ENCODE measurements around the gene ADAMTS9.

DNA sequence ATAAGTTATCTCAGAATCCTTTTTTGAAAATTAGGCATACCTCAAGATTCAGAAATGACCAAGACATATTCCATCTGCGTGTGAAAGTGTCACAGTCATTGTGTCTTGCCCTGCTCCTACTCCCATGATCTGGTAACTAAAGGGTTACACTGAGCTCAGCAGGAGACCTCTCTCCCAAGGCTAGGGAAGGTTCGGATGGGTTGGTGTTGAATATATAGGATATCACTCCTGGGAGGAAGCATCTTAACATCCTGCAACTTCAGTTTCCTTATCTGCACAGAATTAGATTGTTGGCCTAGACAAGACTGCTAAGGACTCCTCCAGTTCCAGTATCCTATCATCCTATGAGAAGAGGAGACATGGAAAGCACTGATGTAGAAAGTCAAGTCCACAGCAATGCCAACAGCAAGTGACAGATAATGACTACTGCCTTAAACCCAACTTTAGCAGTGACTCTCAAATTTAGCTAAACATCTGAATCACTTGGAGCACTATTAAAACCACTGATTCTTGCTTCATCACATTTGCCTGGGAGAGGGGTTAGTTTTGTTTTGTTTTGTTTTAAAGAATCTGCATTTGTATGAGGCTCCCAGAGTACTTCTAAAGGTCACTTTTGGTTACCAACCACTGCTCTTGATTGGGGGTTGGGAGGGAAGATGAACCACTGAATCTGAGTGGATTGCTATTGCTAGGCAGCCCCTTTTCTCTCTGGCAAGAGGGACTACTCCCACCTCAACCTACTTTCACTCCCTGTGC is 9.7 kb downstream of the ADAMTS9 start:
- TF ChIP-seq ZNF184 (CRISPR knock-in tag; IDR thresholded peaks at IDR 0.05) (no peak), SPI1 (IDR thresholded peaks at IDR 0.05; ENCODE audit: borderline replicate concordance, low read depth, low read length) (no peak), FOS (IDR thresholded peaks at IDR 0.05; ENCODE audit: extremely low read depth, insufficient read length) (no peak), HCFC1 (IDR thresholded peaks at IDR 0.05; ENCODE audit: low read depth, low read length) (no peak), EP300 (IDR thresholded peaks at IDR 0.05; ENCODE audit: low read length) (no peak), ELF1 (tag; IDR thresholded peaks at IDR 0.05) (no peak), GATAD2B (IDR thresholded peaks at IDR 0.05; ENCODE audit: borderline replicate concordance) (no peak)
- TF ChIP-seq, protein P1, sequence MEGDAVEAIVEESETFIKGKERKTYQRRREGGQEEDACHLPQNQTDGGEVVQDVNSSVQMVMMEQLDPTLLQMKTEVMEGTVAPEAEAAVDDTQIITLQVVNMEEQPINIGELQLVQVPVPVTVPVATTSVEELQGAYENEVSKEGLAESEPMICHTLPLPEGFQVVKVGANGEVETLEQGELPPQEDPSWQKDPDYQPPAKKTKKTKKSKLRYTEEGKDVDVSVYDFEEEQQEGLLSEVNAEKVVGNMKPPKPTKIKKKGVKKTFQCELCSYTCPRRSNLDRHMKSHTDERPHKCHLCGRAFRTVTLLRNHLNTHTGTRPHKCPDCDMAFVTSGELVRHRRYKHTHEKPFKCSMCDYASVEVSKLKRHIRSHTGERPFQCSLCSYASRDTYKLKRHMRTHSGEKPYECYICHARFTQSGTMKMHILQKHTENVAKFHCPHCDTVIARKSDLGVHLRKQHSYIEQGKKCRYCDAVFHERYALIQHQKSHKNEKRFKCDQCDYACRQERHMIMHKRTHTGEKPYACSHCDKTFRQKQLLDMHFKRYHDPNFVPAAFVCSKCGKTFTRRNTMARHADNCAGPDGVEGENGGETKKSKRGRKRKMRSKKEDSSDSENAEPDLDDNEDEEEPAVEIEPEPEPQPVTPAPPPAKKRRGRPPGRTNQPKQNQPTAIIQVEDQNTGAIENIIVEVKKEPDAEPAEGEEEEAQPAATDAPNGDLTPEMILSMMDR (IDR thresholded peaks at IDR 0.05 in 2 of 3, conservative IDR thresholded peaks at IDR 0.05 in 1 of 3; ENCODE audit: insufficient read depth in 2 of 3, low read depth in 1 of 3, low read length in 3 of 3): no peak
- TF ChIP-seq, protein P2, sequence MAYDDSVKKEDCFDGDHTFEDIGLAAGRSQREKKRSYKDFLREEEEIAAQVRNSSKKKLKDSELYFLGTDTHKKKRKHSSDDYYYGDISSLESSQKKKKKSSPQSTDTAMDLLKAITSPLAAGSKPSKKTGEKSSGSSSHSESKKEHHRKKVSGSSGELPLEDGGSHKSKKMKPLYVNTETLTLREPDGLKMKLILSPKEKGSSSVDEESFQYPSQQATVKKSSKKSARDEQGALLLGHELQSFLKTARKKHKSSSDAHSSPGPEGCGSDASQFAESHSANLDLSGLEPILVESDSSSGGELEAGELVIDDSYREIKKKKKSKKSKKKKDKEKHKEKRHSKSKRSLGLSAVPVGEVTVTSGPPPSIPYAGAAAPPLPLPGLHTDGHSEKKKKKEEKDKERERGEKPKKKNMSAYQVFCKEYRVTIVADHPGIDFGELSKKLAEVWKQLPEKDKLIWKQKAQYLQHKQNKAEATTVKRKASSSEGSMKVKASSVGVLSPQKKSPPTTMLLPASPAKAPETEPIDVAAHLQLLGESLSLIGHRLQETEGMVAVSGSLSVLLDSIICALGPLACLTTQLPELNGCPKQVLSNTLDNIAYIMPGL (CRISPR knock-in tag; IDR thresholded peaks at IDR 0.05): no peak
- TF ChIP-seq, protein P3, sequence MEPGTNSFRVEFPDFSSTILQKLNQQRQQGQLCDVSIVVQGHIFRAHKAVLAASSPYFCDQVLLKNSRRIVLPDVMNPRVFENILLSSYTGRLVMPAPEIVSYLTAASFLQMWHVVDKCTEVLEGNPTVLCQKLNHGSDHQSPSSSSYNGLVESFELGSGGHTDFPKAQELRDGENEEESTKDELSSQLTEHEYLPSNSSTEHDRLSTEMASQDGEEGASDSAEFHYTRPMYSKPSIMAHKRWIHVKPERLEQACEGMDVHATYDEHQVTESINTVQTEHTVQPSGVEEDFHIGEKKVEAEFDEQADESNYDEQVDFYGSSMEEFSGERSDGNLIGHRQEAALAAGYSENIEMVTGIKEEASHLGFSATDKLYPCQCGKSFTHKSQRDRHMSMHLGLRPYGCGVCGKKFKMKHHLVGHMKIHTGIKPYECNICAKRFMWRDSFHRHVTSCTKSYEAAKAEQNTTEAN (CRISPR knock-in tag; IDR thresholded peaks at IDR 0.05): no peak
- TF ChIP-seq, protein P4, sequence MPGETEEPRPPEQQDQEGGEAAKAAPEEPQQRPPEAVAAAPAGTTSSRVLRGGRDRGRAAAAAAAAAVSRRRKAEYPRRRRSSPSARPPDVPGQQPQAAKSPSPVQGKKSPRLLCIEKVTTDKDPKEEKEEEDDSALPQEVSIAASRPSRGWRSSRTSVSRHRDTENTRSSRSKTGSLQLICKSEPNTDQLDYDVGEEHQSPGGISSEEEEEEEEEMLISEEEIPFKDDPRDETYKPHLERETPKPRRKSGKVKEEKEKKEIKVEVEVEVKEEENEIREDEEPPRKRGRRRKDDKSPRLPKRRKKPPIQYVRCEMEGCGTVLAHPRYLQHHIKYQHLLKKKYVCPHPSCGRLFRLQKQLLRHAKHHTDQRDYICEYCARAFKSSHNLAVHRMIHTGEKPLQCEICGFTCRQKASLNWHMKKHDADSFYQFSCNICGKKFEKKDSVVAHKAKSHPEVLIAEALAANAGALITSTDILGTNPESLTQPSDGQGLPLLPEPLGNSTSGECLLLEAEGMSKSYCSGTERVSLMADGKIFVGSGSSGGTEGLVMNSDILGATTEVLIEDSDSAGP (CRISPR knock-in tag; IDR thresholded peaks at IDR 0.05): no peak

Data from K562 (cell line).